ENCODE measurements around the gene ARHGAP23. TPM values are rescaled to one million over a fixed set of nuclear protein-coding genes. Genes with fewer than 3 reads are reported as not detected.

The ARHGAP23 gene
- total RNA-seq, 1 donor from 2014 or later: 28.4 TPM

GRCh38 chr17:38540514-38541045, 112.3 kb downstream of the ARHGAP23 start:
- no peak overlapping the region for H3K4me3 ChIP-seq (ENCODE audit: low read depth, low read length)
- no peak for TF ChIP-seq CTCF (conservative IDR thresholded peaks at IDR 0.05; ENCODE audit: low read depth, low read length)
- no peak for DNase-seq (ENCODE audit: low read depth)

- DNase-seq (ENCODE audit: low read depth): no peak
- H3K4me3 ChIP-seq (ENCODE audit: low read depth, low read length): no peak overlapping the region
- TF ChIP-seq CTCF (conservative IDR thresholded peaks at IDR 0.05; ENCODE audit: low read depth, low read length): no peak
Observed at GRCh38 chr17:38541281-38541680, 113.0 kb downstream of the ARHGAP23 start.

GRCh38 chr17:38542286-38542685, 114.0 kb downstream of the ARHGAP23 start:
- no peak for DNase-seq (ENCODE audit: low read depth)
- no peak overlapping the region for H3K4me3 ChIP-seq (ENCODE audit: low read depth, low read length)
- no peak for TF ChIP-seq CTCF (conservative IDR thresholded peaks at IDR 0.05; ENCODE audit: low read depth, low read length)

GRCh38 chr17:38543403-38544174, 115.3 kb downstream of the ARHGAP23 start:
- TF ChIP-seq CTCF (conservative IDR thresholded peaks at IDR 0.05; ENCODE audit: low read depth, low read length): no peak
- no peak overlapping the region for H3K4me3 ChIP-seq (ENCODE audit: low read depth, low read length)
- no peak for DNase-seq (ENCODE audit: low read depth)

GRCh38 chr17:38544175-38544838, 116.0 kb downstream of the ARHGAP23 start:
- no peak for TF ChIP-seq CTCF (conservative IDR thresholded peaks at IDR 0.05; ENCODE audit: low read depth, low read length)
- no peak overlapping the region for H3K4me3 ChIP-seq (ENCODE audit: low read depth, low read length)
- DNase-seq (ENCODE audit: low read depth): no peak

GRCh38 chr17:38544839-38545209, 116.6 kb downstream of the ARHGAP23 start:
- no peak overlapping the region for H3K4me3 ChIP-seq (ENCODE audit: low read depth, low read length)
- TF ChIP-seq CTCF (conservative IDR thresholded peaks at IDR 0.05; ENCODE audit: low read depth, low read length): no peak
- DNase-seq (ENCODE audit: low read depth): no peak
